HEK293 (cell line): ENCODE measurements around the gene CDH11.

Experiments used
- CTCF ChIA-PET: fragments of 350-600 bp; formaldehyde crosslinking; extraction: SDS; loops from one replicate; lab custom pipeline; 2021; ENCODE audit warnings: antibody characterized with exemption; lab: Yijun Ruan, JAX
- POLR2A ChIA-PET: fragments of 300-600 bp; formaldehyde crosslinking; extraction: SDS; loops from one replicate; lab custom pipeline; 2020; ENCODE audit warnings: antibody characterized with exemption, inconsistent platforms; lab: Yijun Ruan, JAX
- H3K27ac ChIP-seq: fragments of 200-500 bp; sonication (Bioruptor generic); 2 replicates; pipeline ENCODE4 v1.5.1; 2014; ENCODE audit warnings: low read depth, low read length, control low read depth, inconsistent platforms; ENCODE audit errors: extremely low read depth
- H3K36me3 ChIP-seq, 2 experiments: fragments of 200-500 bp in 1 of 2; sonication (Bioruptor generic) in 1 of 2; 1 replicate in 1 of 2; 2 replicates in 1 of 2; pipeline ENCODE4 v1.5.1; 2014 to 2017; ENCODE audit warnings: inconsistent platforms in 2 of 2, low read length in 2 of 2; ENCODE audit not compliant: control insufficient read depth in 2 of 2, insufficient read depth in 1 of 2
- H3K4me1 ChIP-seq: fragments of 200-500 bp; sonication (Bioruptor generic); 2 replicates; pipeline ENCODE4 v1.5.1; 2014; ENCODE audit warnings: mild to moderate bottlenecking, low read length, inconsistent platforms; ENCODE audit not compliant: control insufficient read depth, insufficient read depth
- H3K4me3 ChIP-seq: 2 replicates; pipeline ENCODE4 v1.5.1; 2011; ENCODE audit warnings: low read depth, mild to moderate bottlenecking, control low read depth, low read length, moderate library complexity
- H3K9me3 ChIP-seq: fragments of 200-500 bp; sonication (Bioruptor generic); 2 replicates; pipeline ENCODE4 v1.5.1; 2014; ENCODE audit warnings: low read depth, low read length, inconsistent platforms; ENCODE audit not compliant: control insufficient read depth, insufficient read depth
- CTCF ChIP-seq: fragments of 450-650 bp; formaldehyde crosslinking; IDR thresholded peaks from 2 replicates; pipeline ENCODE4 v1.5.1; 2016; ENCODE audit warnings: missing biosample characterization, missing genetic modification characterization
- HOXA7 ChIP-seq: sonication (generic); formaldehyde crosslinking; IDR thresholded peaks from 2 replicates; pipeline ENCODE4 v1.8.1; 2022; ENCODE audit warnings: missing genetic modification reagents, borderline replicate concordance
- HOXD13 ChIP-seq: sonication (generic); formaldehyde crosslinking; IDR thresholded peaks from 2 replicates; pipeline ENCODE4 v1.8.0; 2022; ENCODE audit warnings: missing genetic modification reagents, borderline replicate concordance
- IKZF3 ChIP-seq: fragments of 450-650 bp; IDR thresholded peaks from 2 replicates; pipeline ENCODE4 v1.5.0; 2018; ENCODE audit warnings: missing biosample characterization, mild to moderate bottlenecking, missing genetic modification characterization, moderate library complexity
- KLF16 ChIP-seq: fragments of 450-650 bp; formaldehyde crosslinking; IDR thresholded peaks from 2 replicates; pipeline ENCODE4 v1.5.1; 2017; ENCODE audit warnings: missing biosample characterization, missing genetic modification characterization
- KLF7 ChIP-seq: fragments of 450-650 bp; formaldehyde crosslinking; IDR thresholded peaks from 2 replicates; pipeline ENCODE4 v1.5.1; 2016; ENCODE audit warnings: missing biosample characterization, missing genetic modification characterization, borderline replicate concordance
- OVOL3 ChIP-seq: fragments of 450-650 bp; formaldehyde crosslinking; IDR thresholded peaks from 2 replicates; pipeline ENCODE4 v1.5.1; 2016; ENCODE audit warnings: missing biosample characterization, missing genetic modification characterization
- PATZ1 ChIP-seq: fragments of 450-650 bp; formaldehyde crosslinking; IDR thresholded peaks from 2 replicates; pipeline ENCODE4 v1.5.1; 2016; ENCODE audit warnings: missing biosample characterization, missing genetic modification characterization
- PRDM6 ChIP-seq: fragments of 450-650 bp; formaldehyde crosslinking; IDR thresholded peaks from 2 replicates; pipeline ENCODE4 v1.5.1; 2017; ENCODE audit warnings: missing biosample characterization, missing genetic modification characterization
- SETDB1 ChIP-seq: IDR thresholded peaks from one replicate; pipeline ENCODE4 v1.6.1; 2017; ENCODE audit warnings: mild to moderate bottlenecking, low read length, moderate library complexity, mixed read lengths; ENCODE audit not compliant: insufficient read length
- TRIM28 ChIP-seq: IDR thresholded peaks from 2 replicates; pipeline ENCODE4 v1.6.1; 2011; ENCODE audit warnings: low read length, control low read depth, borderline replicate concordance
- ZFP69B ChIP-seq: fragments of 450-650 bp; formaldehyde crosslinking; IDR thresholded peaks from 2 replicates; pipeline ENCODE4 v1.5.1; 2016; ENCODE audit warnings: missing biosample characterization, missing genetic modification characterization
- ZNF18 ChIP-seq: fragments of 450-650 bp; formaldehyde crosslinking; IDR thresholded peaks from 2 replicates; pipeline ENCODE4 v1.5.1; 2016; ENCODE audit warnings: missing biosample characterization, missing genetic modification characterization
- ZNF266 ChIP-seq: fragments of 450-650 bp; formaldehyde crosslinking; IDR thresholded peaks from 2 replicates; pipeline ENCODE4 v1.5.1; 2016; ENCODE audit warnings: missing biosample characterization, missing genetic modification characterization, low read depth
- ZNF324 ChIP-seq: fragments of 450-650 bp; formaldehyde crosslinking; IDR thresholded peaks from 2 replicates; pipeline ENCODE4 v1.5.1; 2016; ENCODE audit warnings: missing biosample characterization, missing genetic modification characterization
- ZNF394 ChIP-seq: fragments of 450-650 bp; formaldehyde crosslinking; IDR thresholded peaks from 2 replicates; pipeline ENCODE4 v1.5.1; 2016; ENCODE audit warnings: missing biosample characterization, missing genetic modification characterization, mild to moderate bottlenecking, moderate library complexity, borderline replicate concordance
- ZNF473 ChIP-seq: fragments of 450-650 bp; formaldehyde crosslinking; IDR thresholded peaks from 2 replicates; pipeline ENCODE4 v1.5.1; 2017; ENCODE audit warnings: missing biosample characterization, missing genetic modification characterization
- ZNF529 ChIP-seq: fragments of 450-650 bp; formaldehyde crosslinking; IDR thresholded peaks from 2 replicates; pipeline ENCODE4 v1.5.1; 2017; ENCODE audit warnings: missing genetic modification characterization, missing biosample characterization; ENCODE audit not compliant: insufficient replicate concordance
- ZNF555 ChIP-seq: fragments of 450-650 bp; formaldehyde crosslinking; conservative IDR thresholded peaks from 2 replicates; pipeline ENCODE4 v1.5.1; 2017; ENCODE audit warnings: missing biosample characterization, mild to moderate bottlenecking, missing genetic modification characterization, inconsistent platforms
- ZNF600 ChIP-seq: fragments of 450-650 bp; formaldehyde crosslinking; IDR thresholded peaks from 2 replicates; pipeline ENCODE4 v1.5.1; 2016; ENCODE audit warnings: missing biosample characterization, missing genetic modification characterization
- ZNF621 ChIP-seq: fragments of 450-650 bp; formaldehyde crosslinking; IDR thresholded peaks from 2 replicates; pipeline ENCODE4 v1.5.1; 2017; ENCODE audit warnings: missing biosample characterization, missing genetic modification characterization
- ZNF768 ChIP-seq: fragments of 450-650 bp; formaldehyde crosslinking; IDR thresholded peaks from 2 replicates; pipeline ENCODE4 v1.5.1; 2018; ENCODE audit warnings: missing biosample characterization, mild to moderate bottlenecking, missing genetic modification characterization
- ZNF785 ChIP-seq: fragments of 450-650 bp; formaldehyde crosslinking; IDR thresholded peaks from 2 replicates; pipeline ENCODE4 v1.5.1; 2016; ENCODE audit warnings: missing biosample characterization, missing genetic modification characterization
- ZNF791 ChIP-seq: fragments of 450-650 bp; formaldehyde crosslinking; IDR thresholded peaks from 2 replicates; pipeline ENCODE4 v1.5.1; 2016; ENCODE audit warnings: missing biosample characterization, missing genetic modification characterization
- ZSCAN16 ChIP-seq: fragments of 450-650 bp; formaldehyde crosslinking; IDR thresholded peaks from 2 replicates; pipeline ENCODE4 v1.5.1; 2016; ENCODE audit warnings: missing biosample characterization, missing genetic modification characterization
- ZXDB ChIP-seq: fragments of 450-650 bp; formaldehyde crosslinking; IDR thresholded peaks from 2 replicates; pipeline ENCODE4 v1.5.1; 2016; ENCODE audit warnings: missing biosample characterization, missing genetic modification characterization
- TF ChIP-seq, protein P1 (sequence below): fragments of 450-650 bp; formaldehyde crosslinking; IDR thresholded peaks from 2 replicates; pipeline ENCODE4 v1.5.1; 2016; ENCODE audit warnings: missing biosample characterization, missing genetic modification characterization

CDH11 gene

GRCh38 chr16:65119435-65119834 is 2.4 kb downstream of the CDH11 start:
- no peak overlapping the region for H3K27ac ChIP-seq
- peaks cover 8% of the 10 kb centered on the region for H3K4me1 ChIP-seq
- TF ChIP-seq ZNF324 (tag by site-specific recombination) (no peak), HOXD13 (no peak), SETDB1 (no peak), OVOL3 (tag by site-specific recombination) (no peak), HOXA7 (CRISPR knock-in tag) (no peak), ZNF18 (tag by site-specific recombination) (no peak), ZNF529 (tag by site-specific recombination) (no peak), ZNF791 (no peak), ZNF600 (tag by site-specific recombination) (no peak), ZXDB (tag by site-specific recombination) (no peak), PRDM6 (tag by site-specific recombination) (no peak), IKZF3 (tag by site-specific recombination) (no peak), CTCF (tag by site-specific recombination) (no peak), ZNF473 (tag by site-specific recombination) (no peak), TRIM28 (no peak)
- CTCF ChIA-PET: interaction anchor here (0.7 kb wide), 2 partner anchors 180 to 1152 kb away, joined by 3 read pairs; no protein-coding TSS in a partner anchor
- no peak overlapping the region for H3K4me3 ChIP-seq
- H3K36me3 ChIP-seq: no peaks in the 10 kb centered on the region
- H3K9me3 ChIP-seq: no peaks in the 10 kb centered on the region
- POLR2A ChIA-PET: no interaction called here

GRCh38 chr16:65118871-65119270 is 3.0 kb downstream of the CDH11 start:
- POLR2A ChIA-PET: no interaction called here
- CTCF ChIA-PET: interaction anchor here (0.7 kb wide), 2 partner anchors 179 to 1152 kb away, joined by 3 read pairs; no protein-coding TSS in a partner anchor
- Histone ChIP-seq H3K36me3 (no peaks in the 10 kb centered on the region), H3K4me3 (no peak overlapping the region), H3K9me3 (no peaks in the 10 kb centered on the region), H3K4me1 (peaks cover 14% of the 10 kb centered on the region), H3K27ac (no peak overlapping the region)
- TF ChIP-seq ZNF768 (tag by site-specific recombination) (no peak), KLF7 (tag by site-specific recombination) (no peak), ZNF785 (tag by site-specific recombination) (no peak), ZNF394 (tag by site-specific recombination) (no peak), ZFP69B (no peak), ZNF555 (tag by site-specific recombination) (no peak), KLF16 (tag by site-specific recombination) (no peak), PATZ1 (tag by site-specific recombination) (no peak), ZSCAN16 (tag by site-specific recombination) (no peak), ZNF18 (tag by site-specific recombination) (no peak), ZNF621 (tag by site-specific recombination) (no peak), ZNF266 (tag by site-specific recombination) (no peak)
- TF ChIP-seq, protein P1, sequence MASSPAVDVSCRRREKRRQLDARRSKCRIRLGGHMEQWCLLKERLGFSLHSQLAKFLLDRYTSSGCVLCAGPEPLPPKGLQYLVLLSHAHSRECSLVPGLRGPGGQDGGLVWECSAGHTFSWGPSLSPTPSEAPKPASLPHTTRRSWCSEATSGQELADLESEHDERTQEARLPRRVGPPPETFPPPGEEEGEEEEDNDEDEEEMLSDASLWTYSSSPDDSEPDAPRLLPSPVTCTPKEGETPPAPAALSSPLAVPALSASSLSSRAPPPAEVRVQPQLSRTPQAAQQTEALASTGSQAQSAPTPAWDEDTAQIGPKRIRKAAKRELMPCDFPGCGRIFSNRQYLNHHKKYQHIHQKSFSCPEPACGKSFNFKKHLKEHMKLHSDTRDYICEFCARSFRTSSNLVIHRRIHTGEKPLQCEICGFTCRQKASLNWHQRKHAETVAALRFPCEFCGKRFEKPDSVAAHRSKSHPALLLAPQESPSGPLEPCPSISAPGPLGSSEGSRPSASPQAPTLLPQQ (tag by site-specific recombination): no peak
